Right lobe of liver (tissue), 6 donors: Measurements from ENCODE around the gene PEAK3. TPM values are rescaled to one million over a fixed set of nuclear protein-coding genes. Genes with fewer than 3 reads are reported as not detected.

ENCODE experiments used
- ATAC-seq, 4 donors: fragments of 200-7000 bp; cut with Tn5 transposase; one replicate each; pipeline ENCODE4 v1.9.1; 2020; ENCODE audit warnings: mild to moderate bottlenecking in 4 of 4, moderate library complexity in 4 of 4
- DNase-seq, 3 donors: peaks; one replicate each; pipeline ENCODE4 v3.0.0-alpha.2; 2020
- H3K27ac ChIP-seq, 3 donors: fragments of 200-600 bp; one replicate each; pipeline ENCODE4 v1.8.0; 2022
- H3K27me3 ChIP-seq, 2 donors: fragments of 200-600 bp; one replicate each; pipeline ENCODE4 v1.8.0; 2022
- H3K36me3 ChIP-seq, 4 donors: fragments of 200-600 bp; sonication (generic) in 1 of 4; one replicate each; pipeline versions ENCODE4 v1.5.1 to v1.8.0; 2017 to 2022; ENCODE audit warnings: control low read depth in 1 of 4
- H3K4me1 ChIP-seq, 4 donors: fragments of 200-600 bp; sonication (generic) in 1 of 4; one replicate each; pipeline versions ENCODE4 v1.5.1 to v1.8.0; 2017 to 2022; ENCODE audit warnings: control low read depth in 1 of 4
- H3K4me3 ChIP-seq, 3 donors: fragments of 200-600 bp; one replicate each; pipeline ENCODE4 v1.8.0; 2022
- H3K9me3 ChIP-seq, 4 donors: fragments of 200-600 bp; sonication (generic) in 1 of 4; one replicate each; pipeline versions ENCODE4 v1.5.1 to v1.8.0; 2017 to 2022; ENCODE audit warnings: control low read depth in 1 of 4
- POLR2A ChIP-seq: fragments of 450-650 bp; IDR thresholded peaks from one replicate; pipeline ENCODE4 v1.6.1; 2017; ENCODE audit warnings: antibody characterized with exemption, mild to moderate bottlenecking
- WGBS: methylation state at CpG from one replicate; pipeline ENCODE4 v1.1.6; 2018; ENCODE audit warnings: low coverage, low lambda C conversion rate; ENCODE audit not compliant: insufficient coverage; ENCODE audit errors: missing lambda C conversion rate; 5-methylcytosine and 5-hydroxymethylcytosine counted together
- intact Hi-C, 2 donors: fragments of 100-400 bp; cut with DNase I; formaldehyde crosslinking; loops; one replicate each; pipeline versions ENCODE4 v1.11.2 to v1.14.1; 2022
- total RNA-seq, 6 experiments: library from RNA; depleted of rRNA in 2 of 6; stranded (reverse); fragments of >200 nt in 2 of 6; fragmentation: NEBNext Ultra II Directional in 3 of 6; extraction: Animal tissue kit (Norgen Biotek cat#: 25700) in 3 of 6; gene quantifications; one replicate each; pipeline versions ENCODE4 v1.1.0 to v1.2.4, GENCODE V29; 2016 to 2023
- TF ChIP-seq, protein P1 (sequence below), 4 donors: fragments of 200-600 bp in 3 of 4; fragments of 450-650 bp in 1 of 4; IDR thresholded peaks; one replicate each; pipeline versions ENCODE4 v1.5.1 to v1.8.0; 2016 to 2022; ENCODE audit warnings: antibody characterized with exemption in 4 of 4, mild to moderate bottlenecking in 2 of 4
- donor health status: DM: no; HTN: yes; CAD: no.
- donor health status: DM: no; HTN: no; CAD: no.
- donor health status: DM: no; HTN: no; CAD: no.
- donor health status: DM: no; HTN: yes; CAD: no.
- donor health status: DM: no; HTN: yes; CAD: no.

PEAK3 gene
- total RNA-seq, 6 experiments from 2014 or later = 0.07 to 0.49 (median 0.36) TPM

DNA sequence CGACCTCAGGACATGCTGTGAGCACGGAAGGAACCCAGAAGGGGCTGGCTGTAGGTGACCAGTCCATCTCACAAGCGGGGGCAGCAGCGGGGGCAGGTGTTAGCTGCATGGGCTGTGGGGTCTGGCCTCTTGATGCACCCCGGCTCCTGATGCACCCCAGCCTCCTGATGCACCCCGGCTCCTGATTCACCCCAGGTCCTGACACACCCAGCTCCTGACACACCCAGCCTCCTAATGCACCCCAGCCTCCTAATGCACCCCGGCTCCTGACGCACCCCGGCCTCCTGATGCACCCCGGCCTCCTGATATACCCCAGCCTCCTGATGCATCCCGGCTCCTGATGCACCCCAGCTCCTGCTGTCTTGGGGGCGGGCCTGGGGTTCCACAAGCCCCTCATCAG lies 39.0 kb upstream of the PEAK3 start:
- intact Hi-C loops = no loop called here
- Histone ChIP-seq H3K4me3 (no peak overlapping the region), H3K4me1 (no peaks in the 10 kb centered on the region), H3K9me3 (no peaks in the 10 kb centered on the region), H3K27me3 (no peaks in the 10 kb centered on the region), H3K36me3 (no peaks in the 10 kb centered on the region), H3K27ac (no peak overlapping the region)
- ATAC-seq = no peak
- DNase-seq = peak in 1 of 3 donors; percentile 14
- no peak for TF ChIP-seq POLR2A
- TF ChIP-seq, protein P1, sequence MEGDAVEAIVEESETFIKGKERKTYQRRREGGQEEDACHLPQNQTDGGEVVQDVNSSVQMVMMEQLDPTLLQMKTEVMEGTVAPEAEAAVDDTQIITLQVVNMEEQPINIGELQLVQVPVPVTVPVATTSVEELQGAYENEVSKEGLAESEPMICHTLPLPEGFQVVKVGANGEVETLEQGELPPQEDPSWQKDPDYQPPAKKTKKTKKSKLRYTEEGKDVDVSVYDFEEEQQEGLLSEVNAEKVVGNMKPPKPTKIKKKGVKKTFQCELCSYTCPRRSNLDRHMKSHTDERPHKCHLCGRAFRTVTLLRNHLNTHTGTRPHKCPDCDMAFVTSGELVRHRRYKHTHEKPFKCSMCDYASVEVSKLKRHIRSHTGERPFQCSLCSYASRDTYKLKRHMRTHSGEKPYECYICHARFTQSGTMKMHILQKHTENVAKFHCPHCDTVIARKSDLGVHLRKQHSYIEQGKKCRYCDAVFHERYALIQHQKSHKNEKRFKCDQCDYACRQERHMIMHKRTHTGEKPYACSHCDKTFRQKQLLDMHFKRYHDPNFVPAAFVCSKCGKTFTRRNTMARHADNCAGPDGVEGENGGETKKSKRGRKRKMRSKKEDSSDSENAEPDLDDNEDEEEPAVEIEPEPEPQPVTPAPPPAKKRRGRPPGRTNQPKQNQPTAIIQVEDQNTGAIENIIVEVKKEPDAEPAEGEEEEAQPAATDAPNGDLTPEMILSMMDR (IDR thresholded peaks at IDR 0.05) = no peak
- 100% methylated on average over 2 of the region's 12 CpGs for WGBS

DNA sequence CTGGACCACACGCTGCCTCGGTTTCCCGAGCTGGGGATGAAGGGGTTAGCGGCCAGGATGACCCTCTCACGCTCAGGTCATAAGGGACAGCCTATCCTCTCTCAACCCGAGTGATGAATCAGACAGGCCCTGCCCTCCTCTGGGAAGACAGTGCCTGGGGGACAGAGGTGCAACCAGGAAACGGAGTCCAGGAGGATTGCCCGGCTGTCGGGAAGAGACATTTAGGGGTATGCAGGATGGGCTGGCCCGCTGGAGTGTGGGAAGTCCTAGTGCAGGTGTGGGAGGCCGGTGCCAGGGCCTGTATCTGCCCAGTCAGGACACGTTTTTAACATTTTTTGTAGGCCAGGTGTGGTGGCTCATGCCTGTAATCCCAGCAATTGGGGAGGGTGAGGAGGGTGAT lies 38.1 kb upstream of the PEAK3 start:
- ATAC-seq = no peak
- intact Hi-C loops = no loop called here
- no peaks in the 10 kb centered on the region for H3K4me1 ChIP-seq
- H3K9me3 ChIP-seq = no peaks in the 10 kb centered on the region
- WGBS = 53% methylated on average over 4 of the region's 12 CpGs
- H3K27ac ChIP-seq = no peak overlapping the region
- TF ChIP-seq POLR2A = no peak
- TF ChIP-seq, protein P1 (IDR thresholded peaks at IDR 0.05) = no peak
- H3K27me3 ChIP-seq = no peaks in the 10 kb centered on the region
- DNase-seq = no peak
- H3K4me3 ChIP-seq = no peak overlapping the region
- H3K36me3 ChIP-seq = no peaks in the 10 kb centered on the region

DNA sequence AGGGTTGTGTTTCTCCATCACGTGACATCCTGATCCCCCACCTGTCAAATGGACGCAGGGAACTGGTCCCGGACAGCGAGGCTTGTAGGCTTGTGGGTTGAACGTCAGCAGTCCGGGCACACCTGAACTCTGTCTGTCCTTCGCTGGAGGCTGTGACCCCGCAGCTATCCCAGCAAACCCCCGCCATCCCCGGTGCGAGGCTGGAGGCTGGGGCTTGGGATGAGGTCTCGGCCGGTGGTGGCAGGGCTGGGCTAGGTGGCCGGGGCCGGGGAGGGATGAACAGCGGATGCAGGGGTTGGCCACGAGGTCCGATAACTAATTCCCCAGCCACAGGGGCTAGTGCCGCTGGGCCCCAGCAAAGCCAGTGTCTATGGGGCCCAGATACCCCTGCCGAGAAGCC lies 37.6 kb upstream of the PEAK3 start:
- intact Hi-C loops = loop anchor here in 1 of 2 donors (10.0 kb wide), 1 partner anchor 85 kb away; the partner anchor contains the start of genes PLEKHJ1 and SF3A2
- H3K9me3 ChIP-seq = no peaks in the 10 kb centered on the region

DNA sequence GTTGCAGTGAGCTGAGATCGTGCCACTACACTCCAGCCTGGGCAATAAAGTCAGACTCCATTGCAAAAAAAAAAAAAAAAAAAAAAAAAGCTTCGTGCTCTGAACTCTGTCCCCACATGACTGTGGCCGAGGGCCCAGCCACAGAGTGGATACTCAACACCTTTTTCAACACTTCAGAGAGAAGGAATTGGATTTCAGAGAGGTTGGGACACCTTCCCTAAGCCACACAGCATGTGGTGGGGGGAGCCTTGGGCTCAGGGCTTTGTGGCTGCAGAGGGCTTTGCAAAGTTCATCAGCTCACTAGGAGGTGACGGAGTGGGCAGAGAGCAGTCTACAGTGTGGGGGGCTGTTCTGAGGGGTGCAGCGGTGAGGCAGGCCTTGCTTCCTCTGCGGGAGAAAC lies 36.9 kb upstream of the PEAK3 start:
- intact Hi-C loops = loop anchor here in 1 of 2 donors (10.0 kb wide), 1 partner anchor 84 kb away; the partner anchor contains the start of genes PLEKHJ1 and SF3A2

More for the DNA sequence above, 37.6 kb upstream of the PEAK3 start:
- Histone ChIP-seq H3K36me3 (no peaks in the 10 kb centered on the region), H3K27me3 (no peaks in the 10 kb centered on the region), H3K27ac (no peak overlapping the region), H3K4me1 (no peaks in the 10 kb centered on the region), H3K4me3 (no peak overlapping the region)
- no peak for DNase-seq
- WGBS = 80% methylated on average over 1 of the region's 20 CpGs
- no peak for ATAC-seq
- TF ChIP-seq, protein P1 (IDR thresholded peaks at IDR 0.05) = no peak
- no peak for TF ChIP-seq POLR2A

More for the DNA sequence above, 36.9 kb upstream of the PEAK3 start:
- no peaks in the 10 kb centered on the region for H3K9me3 ChIP-seq
- H3K27me3 ChIP-seq = no peaks in the 10 kb centered on the region
- no peak for TF ChIP-seq POLR2A
- TF ChIP-seq, protein P1 (IDR thresholded peaks at IDR 0.05) = no peak
- DNase-seq (no peak), ATAC-seq (no peak)
- no peaks in the 10 kb centered on the region for H3K36me3 ChIP-seq
- 40% methylated on average over 1 of the region's 6 CpGs for WGBS
- no peak overlapping the region for H3K4me3 ChIP-seq
- H3K27ac ChIP-seq = no peak overlapping the region
- no peaks in the 10 kb centered on the region for H3K4me1 ChIP-seq
